Stimulated activated CD8-positive, alpha-beta memory T cell treated with anti-CD3 and anti-CD28 coated beads, Interleukin-4, amount 100 ng/mL, for 48 hours (primary cell): Measurements from ENCODE around the gene ANKRD28.
"Not testable (repeated sequence)": the region's sequence is repeated elsewhere in the genome, so short reads cannot be mapped to it uniquely, and the experiment has no call there.

Experiments used
- DNase-seq: peaks from one replicate; pipeline ENCODE4 v3.0.0-alpha.2; 2020

The ANKRD28 gene

DNA sequence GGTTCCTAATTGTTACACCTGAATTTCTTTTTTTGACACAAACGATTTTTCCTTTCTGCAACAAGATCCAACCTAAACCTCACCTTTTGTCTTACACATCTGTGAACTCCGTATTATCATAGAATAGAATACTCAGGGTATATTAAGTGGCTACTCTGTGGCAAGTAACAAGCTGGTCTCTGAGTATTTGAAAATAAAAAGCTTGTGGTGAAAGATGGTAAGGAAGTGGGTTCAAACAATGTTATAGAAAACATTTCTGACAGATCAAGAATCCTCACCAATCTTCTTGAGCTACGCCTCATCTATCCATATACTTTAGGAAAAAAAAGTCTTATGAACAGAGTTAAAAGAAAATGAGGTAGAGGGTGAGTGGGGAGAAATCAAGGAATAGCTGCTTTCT, 3.5 kb upstream of the ANKRD28 start:
- no peak for DNase-seq

DNA sequence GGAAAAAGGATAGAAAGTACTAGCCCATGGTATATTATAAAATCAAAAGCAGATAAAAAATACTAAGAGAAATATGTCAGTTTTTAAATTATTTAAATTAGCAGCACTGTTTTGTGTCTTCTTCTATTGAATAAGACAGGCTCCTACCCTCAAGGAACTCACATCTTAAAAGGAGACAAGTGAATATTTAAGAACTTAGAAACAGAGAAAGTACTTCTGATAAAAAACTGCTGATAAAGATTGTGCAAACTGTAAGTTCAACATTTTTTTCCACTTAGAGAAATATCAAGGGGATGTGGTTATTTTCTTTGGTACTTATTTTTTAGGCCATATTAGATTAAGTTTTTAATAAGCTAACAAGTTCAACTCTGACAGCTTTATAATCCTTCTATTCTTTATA, 3.0 kb upstream of the ANKRD28 start:
- no peak for DNase-seq

DNA sequence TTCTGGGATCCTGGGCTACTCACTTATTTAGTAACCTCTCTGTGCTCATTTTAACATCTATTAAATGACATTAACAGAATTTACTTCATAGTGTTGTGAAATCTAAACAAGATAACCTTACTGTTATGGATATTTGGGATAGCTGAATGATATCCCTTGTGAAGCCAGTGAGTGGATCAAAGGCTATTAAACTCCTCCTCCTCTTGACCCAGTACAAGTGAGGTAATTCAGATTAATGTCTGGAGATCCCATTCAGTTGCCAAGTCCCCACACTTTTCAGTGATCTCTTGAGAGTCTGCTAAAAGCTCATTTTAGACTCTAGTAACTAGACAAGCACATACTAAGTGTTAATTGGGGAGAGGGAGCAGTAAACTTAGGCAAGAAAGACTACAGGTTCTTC, 2.5 kb upstream of the ANKRD28 start:
- no peak for DNase-seq

DNA sequence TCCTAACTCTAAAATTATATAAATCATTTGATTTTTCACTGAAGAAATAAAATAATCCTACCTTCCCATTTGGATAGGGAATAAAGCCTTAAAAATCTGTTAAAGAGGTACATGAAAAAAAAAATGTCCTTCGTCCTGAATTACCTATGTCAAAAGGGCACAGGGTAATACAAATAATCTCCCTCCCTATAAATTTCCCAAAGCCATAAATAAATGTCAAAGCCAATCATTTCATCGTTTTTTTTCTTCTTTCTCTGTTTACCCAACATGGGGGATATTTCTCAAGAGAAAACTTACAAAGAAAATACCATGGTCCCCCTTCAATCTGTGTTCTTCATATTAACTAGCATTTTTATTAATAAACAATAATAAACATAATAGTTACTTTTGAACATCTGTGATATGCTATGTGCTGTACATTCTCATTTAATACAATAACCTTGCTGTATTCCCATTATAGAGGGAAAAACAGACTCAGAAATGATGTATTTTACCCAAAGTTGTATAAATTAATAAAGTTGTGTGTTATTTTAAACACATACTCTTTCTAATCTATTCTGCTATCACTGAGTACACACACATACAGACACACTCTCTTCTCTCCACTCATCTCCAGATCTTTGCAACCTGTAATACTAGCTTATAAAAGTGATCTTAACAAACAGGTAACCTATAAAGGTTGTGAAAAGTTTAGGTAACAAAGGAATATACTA, 910 bp upstream of the ANKRD28 start:
- no peak for DNase-seq

DNA sequence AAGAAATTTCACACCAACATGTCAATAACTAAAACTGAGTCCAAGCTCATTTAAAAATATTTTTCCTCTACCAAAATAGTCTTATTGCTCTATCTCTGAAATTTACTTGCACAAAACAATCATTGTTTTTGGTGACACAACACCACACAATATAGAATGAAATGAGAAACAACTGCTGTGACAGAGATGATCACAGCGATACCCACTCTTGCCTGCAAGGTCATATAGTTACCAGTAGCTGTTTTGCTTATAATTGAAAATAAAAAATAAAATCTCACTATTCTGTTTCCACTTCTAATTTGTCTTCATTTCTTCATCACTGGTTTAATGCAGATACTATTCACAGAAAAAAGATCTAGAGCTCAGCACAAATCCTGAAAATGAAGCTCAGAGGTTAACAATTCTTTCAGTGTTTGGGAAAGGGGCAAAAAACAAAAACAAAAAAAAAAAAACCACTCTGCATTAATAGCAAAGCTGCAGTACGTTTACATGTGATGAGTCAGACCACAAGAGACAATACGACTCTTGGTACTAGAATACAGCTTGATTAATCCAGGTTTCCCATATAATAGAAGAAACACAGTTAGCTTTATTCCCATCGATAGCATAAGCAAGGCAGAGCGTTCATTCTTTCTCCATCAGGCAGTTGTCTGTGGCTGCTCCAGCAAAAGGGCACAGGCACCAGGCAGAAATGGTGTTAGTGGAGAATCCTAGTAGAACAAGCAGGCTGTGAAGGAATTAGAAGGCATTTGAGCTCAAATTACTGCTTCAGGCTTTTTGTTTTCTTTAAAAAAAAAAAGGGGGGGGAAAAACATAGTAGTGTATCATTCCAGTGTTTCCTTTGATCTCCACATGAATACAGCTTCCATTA, 773 bp downstream of the ANKRD28 start:
- DNase-seq, result no peak

DNA sequence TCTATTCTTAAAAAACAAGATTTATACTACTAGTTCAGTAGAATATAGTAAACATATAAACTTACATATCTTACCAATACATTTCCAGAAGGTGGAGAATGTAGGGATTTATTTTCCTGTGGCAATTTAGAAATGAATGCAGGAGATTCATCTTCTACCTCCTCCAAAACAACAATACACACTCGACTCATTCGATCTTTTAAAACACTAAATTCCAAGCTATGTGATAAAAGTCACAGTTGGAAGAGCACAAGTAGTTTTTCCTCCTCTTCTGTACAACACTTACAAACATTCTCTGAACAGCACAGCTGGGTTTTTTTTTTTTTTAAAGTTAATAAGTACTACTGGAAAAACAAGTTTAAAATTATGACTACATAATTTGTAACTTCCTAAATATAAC, 1.4 kb downstream of the ANKRD28 start:
- no peak for DNase-seq

DNA sequence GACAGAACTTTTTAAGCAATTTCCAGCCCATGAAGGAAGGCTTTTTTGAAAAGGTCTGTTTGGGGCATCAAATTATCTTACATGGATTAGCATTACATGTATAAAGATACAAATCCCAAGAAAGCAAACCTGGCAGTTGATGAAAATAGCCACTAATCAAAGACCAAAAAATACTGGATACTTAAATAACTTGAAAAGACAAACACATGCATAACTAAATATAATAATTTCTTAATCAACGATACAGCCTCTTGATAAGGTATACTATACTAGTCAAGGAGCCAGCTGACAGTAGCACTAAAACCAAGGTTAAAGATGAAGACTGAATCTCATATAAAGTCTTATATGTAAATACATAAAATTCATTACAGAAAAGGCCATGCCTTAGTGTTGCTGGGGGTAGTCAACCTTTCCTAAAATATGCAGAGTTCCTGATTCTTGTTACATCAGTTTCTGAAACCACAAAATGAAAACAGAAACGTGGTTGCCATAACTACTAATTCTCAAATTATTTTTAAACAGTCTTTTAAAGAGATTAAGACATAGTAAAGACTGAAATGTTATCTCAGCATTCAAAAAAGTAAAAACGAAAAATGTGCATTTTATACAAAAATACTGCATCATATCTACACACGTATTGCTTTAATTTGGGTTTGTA, 2.0 kb downstream of the ANKRD28 start:
- no peak for DNase-seq

DNA sequence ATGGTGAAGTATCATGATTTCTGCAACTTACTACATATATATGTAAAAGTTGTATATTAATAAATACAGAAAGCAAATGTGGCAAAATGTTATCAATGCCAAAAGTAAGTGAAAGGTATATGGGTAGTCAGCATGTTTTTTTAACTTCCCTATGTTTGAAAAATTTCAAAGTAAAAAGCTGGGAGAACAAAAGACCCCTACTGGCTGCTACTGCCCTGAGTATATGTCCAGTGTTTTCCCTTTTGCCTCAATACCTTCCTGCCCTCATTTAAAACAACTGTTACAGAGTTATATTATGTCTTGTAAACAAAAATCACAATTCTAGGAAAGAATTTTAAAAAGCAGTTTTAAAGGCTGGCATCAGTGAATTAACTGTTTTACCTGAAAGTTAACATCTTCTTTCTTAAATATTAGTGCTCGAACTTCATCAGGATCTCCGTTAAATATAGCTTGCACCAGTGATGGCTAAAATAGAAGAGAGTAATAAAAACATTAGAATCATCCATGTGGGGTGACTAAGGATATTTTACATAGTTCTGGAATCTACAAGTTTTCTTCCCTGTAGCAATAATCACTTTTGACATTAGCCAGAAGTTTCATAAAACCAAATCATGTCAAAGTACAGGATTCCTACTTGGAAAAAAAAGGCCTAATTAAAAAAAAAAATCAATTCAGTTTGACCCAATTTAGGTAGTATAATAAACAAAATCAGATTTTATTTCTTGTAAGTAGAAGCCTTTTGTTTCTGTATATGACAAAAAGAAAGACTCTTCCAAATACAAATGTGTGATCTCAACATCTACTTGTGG, 2.7 kb downstream of the ANKRD28 start:
- no peak for DNase-seq

DNA sequence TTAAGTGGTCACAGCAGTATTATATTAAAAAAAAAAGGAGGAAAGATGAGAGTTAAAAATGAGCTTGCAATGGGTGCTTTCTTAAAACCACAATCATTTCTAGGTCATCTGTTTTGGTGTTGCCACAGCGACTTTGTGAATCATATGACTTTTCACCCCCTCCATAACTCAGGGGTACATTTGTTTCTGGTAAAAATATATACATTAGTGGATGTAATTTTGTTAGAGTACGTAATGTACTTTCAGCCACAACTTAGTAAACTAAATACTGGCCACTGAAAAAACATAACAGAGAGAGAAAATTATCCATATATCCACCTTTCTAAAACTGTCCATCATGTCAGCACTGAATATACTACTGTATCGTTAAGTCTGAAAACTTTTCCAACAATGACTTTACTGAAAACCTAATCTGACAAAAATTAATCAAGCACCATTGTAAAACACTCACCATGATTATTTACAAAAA, 3.4 kb downstream of the ANKRD28 start:
- no peak for DNase-seq

DNA sequence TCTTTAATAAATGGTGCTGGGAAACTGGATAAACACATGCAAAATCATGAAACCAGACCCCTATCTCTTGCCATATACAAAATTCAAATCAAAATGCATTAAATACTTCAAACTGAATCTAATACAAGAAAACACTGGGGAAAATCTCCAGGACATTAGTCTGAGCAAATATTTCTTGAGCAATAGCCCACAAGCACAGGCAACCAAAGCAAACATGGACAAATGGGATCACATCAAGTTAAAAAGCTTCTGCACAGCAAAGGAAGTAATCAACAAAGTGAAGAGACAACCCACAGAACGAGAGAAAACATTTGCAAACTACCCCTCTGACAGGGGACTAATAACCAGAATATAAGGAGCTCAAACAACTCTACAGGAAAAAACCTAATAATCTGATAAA, 6.3 kb downstream of the ANKRD28 start:
- DNase-seq, result no peak

DNA sequence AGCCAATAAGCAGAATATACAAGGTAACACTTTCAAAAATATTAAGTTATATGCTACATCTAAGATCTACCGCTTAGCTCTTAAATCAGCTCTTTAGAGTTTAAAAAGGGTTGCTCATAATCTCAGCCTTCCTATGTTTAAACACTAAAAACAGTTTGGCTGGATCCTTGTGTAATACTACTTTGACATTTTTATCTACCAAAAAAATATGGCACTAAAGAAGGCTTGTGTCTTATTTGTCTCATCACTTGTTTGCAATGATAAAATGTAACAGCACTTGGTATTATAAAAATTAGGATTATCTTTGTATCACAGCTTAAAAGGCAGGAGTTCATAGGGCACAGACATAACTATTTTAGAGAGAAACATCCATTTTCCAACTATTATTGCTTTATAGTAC, 9.8 kb downstream of the ANKRD28 start:
- DNase-seq, result no peak

DNA sequence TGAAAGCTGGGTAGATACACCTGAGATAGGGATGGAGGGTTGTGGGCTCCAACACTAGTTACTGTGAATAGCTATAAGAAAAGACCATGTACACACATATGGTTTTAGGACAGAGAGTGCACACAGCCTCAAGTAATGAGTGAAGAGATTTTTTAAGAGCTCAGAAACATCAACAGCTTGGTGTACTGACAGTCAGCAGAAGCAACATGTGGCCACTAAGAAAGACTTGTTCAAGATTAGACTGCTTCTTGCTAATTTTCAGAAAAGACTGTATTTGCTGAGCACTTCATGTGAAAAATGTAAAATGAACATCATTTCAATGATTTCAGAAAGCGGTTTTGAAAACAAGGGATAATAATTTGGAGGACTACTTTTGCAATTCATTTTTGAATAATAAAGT, 10.3 kb downstream of the ANKRD28 start:
- no peak for DNase-seq

DNA sequence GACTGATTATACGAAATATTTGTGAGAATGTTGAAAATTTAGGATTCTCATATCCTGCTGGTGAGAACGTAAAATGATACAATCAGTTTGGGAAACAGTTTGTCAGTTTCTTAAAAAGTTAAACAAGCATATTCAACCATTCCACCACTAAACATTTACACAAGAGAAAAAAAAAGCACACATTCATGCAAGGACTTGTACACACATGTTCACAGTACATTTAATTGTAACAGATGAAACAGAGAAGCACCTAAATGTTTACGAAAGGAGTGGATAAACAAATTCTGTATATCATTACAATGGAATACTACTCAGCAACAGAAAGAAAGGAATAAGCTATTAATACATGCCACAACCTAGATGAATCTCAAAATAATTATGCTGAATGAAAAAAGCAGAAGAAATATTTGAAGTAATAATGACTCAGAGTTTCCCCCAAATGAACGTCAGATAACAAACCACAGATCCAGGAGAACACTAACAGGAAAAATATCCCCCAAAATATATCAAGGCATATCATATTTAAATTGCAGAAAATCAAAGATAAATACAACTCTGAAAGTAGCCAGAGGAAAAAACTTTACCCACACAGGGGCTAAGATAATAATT, 14.3 kb downstream of the ANKRD28 start:
- DNase-seq, result no peak

DNA sequence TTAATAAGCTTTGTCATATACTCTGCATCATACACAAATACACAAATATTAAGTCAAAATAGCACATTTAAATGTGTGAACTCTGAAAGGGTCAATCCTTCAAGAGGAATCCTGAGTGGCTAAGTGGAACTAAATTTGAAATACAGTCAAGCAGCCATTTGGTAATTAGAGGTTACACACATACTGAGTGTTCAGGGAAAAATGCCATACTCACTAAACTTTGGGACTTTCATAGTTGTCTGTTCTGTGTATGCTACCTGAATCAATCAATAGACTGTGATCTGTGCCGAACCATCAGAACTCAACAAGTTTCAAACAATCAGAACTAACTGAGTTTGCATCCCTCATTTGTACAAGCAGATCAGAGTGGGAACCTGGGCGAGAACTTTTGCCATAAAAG, 15.3 kb downstream of the ANKRD28 start:
- no peak for DNase-seq

DNA sequence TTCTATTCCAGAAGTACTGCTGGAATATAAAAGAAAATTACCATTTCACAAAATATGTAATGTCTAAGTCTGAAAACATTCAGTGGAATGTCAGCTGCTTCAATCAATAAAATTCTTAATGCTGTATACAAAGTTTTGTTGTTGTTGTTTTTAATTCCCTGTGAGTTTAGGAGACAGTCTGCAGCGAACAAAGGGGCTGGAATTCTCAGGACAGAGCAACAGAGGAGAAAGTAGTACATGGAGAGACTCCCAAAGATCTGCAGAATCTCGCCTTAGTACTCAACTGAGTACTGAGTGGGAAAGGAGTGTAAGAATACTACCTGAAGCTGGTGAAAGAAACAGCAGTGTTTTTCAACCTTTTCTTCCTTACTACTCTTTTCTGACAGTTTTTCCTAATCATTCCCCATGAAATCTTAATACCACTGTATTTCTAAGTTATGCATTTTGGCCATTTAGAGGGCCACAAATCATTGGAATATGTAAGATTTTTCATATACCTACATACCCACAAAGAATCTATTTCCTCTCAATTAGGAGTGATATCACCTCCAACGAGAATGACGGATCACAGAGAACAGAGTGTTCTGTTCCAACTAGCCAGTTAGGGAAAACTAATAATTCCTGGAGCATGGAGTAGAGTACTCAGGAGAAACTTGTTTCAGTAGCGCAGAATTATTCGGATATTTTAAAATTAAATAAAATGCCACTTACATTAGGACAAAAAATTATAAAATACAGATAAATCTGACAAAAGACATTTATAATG, 16.0 kb downstream of the ANKRD28 start:
- DNase-seq, result no peak

DNA sequence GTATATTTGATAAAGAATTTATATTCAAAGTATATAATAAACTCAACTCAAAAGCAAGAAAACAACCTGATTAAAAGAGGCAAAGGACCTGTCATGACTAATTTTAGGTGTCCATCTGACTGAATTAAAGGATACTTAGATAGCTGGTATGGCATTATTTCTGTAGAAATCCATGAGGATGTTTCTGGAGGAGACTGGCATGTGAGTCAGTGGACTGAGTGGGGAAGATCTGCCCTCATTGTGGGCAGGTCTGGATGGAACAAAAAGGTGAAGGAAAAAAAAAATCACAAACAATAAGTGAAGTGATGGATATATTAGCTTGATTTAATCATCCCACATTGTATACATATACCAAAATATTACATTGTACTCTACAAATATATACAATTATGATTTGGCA, 16.6 kb downstream of the ANKRD28 start:
- DNase-seq, result no peak

DNA sequence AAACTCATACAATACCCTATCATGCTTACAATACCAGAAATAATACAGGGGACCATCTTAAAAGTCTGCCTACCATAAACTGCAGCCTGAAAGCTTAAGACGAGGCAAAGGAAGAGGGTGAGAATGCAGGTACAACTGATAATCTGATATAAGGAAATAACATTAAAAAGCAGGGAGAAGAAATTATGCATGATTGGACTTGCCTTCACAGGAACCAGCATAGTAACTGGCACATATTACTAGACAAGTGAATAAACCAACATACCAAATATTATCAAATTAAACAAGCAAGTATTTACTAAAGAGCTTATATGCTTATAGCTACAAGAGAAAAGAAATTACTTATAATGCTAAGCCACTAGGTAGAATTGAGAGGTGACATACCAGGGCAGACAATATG, 18.7 kb downstream of the ANKRD28 start:
- no peak for DNase-seq

DNA sequence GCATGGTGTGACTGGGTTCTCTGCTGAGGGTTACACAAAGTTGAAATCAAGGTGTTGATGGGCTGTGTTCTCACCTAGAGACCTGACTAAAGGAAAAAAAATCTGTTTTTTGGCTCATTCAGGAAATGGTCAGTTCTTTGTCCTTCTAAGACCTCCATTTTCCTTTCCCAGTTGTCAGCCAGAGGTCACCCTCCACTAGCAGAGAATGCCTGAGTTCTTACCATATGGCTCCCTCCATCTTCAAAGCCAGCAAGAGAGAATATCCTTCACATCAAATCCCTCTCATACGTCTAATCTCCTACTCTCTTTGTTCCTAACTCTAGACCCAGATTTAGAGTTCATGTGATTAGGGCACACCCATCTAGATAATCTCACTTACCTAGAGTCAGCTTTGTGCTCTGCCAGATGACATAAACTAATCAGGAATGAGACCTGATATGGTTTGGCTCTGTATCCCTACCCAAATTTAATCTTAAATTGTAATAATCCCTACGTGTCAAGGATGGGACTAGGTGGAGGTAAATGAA, 19.4 kb downstream of the ANKRD28 start:
- DNase-seq, result no peak

DNA sequence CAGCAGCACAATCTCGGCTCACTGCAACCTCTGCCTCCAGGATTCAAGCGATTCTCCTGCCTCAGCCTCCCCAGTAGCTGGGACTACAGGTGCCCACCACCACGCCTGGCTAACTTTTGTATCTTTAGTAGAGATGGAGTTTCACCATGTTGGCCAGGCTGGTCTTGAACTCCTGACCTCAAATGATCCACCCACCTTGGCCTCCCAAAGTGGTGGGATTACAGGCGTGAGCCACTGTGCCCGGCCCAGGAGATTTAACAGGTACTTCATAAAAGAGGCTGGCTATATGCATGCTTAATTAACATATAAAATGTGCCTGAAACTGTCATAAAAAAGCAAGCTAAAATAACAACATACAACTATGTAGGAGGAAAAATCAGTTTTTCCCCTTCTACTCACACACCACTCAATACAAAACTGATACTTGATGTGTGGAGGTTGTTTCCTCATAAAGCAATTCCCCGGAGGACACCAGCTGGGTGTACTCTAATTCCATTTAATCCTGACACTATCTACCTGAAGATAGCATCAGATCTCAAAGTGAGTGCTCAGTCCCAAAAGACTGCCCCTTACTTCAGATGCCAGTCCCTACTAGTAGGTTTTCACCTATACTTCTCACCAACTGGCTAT, 22.7 kb downstream of the ANKRD28 start:
- DNase-seq, result not testable (repeated sequence)

DNA sequence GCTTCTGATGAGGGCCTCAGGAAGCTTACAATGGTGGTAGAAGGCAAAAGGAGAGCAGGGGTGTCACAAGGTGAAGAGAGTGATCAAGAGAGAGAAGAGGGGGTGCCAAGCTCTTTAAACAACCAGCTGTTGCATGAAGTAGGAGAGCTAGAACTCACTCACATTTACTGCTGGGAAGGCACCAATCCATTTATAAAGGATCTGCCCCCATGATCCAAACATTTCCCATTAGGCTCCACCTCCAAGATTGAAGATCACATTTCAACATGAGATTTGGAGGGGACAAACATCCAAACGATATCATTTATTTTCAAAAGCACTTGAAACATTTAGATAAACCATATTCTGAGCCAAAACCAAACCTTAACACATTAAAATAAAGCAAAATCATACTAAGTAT, 26.3 kb downstream of the ANKRD28 start:
- DNase-seq, result no peak
